Nephron progenitor cell (in vitro differentiated cells): ENCODE data around the gene WWOX.
A peak's percentile ranks its signal among the peaks of the same experiment; 100 is the strongest.

ENCODE experiments used
- DNase-seq: peaks from one replicate; pipeline ENCODE4 v3.0.0; 2021
- H3K27ac Mint-ChIP-seq: 2 replicates; pipeline ENCODE4 v1.8.0; 2021; ENCODE audit warnings: mild to moderate bottlenecking, moderate library complexity, mixed read lengths
- H3K27me3 Mint-ChIP-seq: 2 replicates; pipeline ENCODE4 v1.8.0; 2021; ENCODE audit warnings: mild to moderate bottlenecking, low read depth, mixed read lengths; ENCODE audit not compliant: poor library complexity
- H3K36me3 Mint-ChIP-seq: 2 replicates; pipeline ENCODE4 v1.8.0; 2021; ENCODE audit warnings: low read depth, mixed read lengths
- H3K4me1 Mint-ChIP-seq: 2 replicates; pipeline ENCODE4 v1.8.0; 2021; ENCODE audit warnings: mixed read lengths
- H3K4me3 Mint-ChIP-seq: 2 replicates; pipeline ENCODE4 v1.8.0; 2021; ENCODE audit warnings: mild to moderate bottlenecking, moderate library complexity, mixed read lengths
- H3K9me3 Mint-ChIP-seq: 2 replicates; pipeline ENCODE4 v1.8.0; 2021; ENCODE audit warnings: mild to moderate bottlenecking, moderate library complexity, mixed read lengths
- CTCF ChIP-seq: fragments of 200-600 bp; sonication (generic); IDR thresholded peaks from 2 replicates; pipeline ENCODE4 v1.5.0; 2021; ENCODE audit warnings: antibody characterized with exemption

The WWOX gene

GRCh38 chr16:78796221-78796866, 696.9 kb downstream of the WWOX start:
- H3K9me3 Mint-ChIP-seq: peaks cover 8% of the 10 kb centered on the region

GRCh38 chr16:78799429-78799828, 700.0 kb downstream of the WWOX start:
- DNase-seq: no peak
- peaks cover 70% of the 10 kb centered on the region for H3K4me1 Mint-ChIP-seq
- no peak overlapping the region for H3K4me3 Mint-ChIP-seq
- peaks cover 8% of the 10 kb centered on the region for H3K9me3 Mint-ChIP-seq
- peaks cover 3% of the 10 kb centered on the region for H3K27me3 Mint-ChIP-seq
- TF ChIP-seq CTCF: no peak
- peak overlapping the region; percentile 55 for H3K27ac Mint-ChIP-seq
- H3K36me3 Mint-ChIP-seq: no peaks in the 10 kb centered on the region

More at GRCh38 chr16:78796221-78796866, 696.9 kb downstream of the WWOX start:
- H3K36me3 Mint-ChIP-seq: no peaks in the 10 kb centered on the region
- no peaks in the 10 kb centered on the region for H3K27me3 Mint-ChIP-seq
- no peak for TF ChIP-seq CTCF
- no peak overlapping the region for H3K27ac Mint-ChIP-seq
- H3K4me3 Mint-ChIP-seq: no peak overlapping the region
- DNase-seq: peak; percentile 14
- peaks cover 46% of the 10 kb centered on the region for H3K4me1 Mint-ChIP-seq

- no peaks in the 10 kb centered on the region for H3K36me3 Mint-ChIP-seq
- H3K4me3 Mint-ChIP-seq: no peak overlapping the region
- no peak for DNase-seq
- H3K27ac Mint-ChIP-seq: peak overlapping the region; percentile 61
- peaks cover 4% of the 10 kb centered on the region for H3K9me3 Mint-ChIP-seq
- H3K27me3 Mint-ChIP-seq: peaks cover 3% of the 10 kb centered on the region
- H3K4me1 Mint-ChIP-seq: peaks cover 70% of the 10 kb centered on the region
- TF ChIP-seq CTCF: no peak
These were observed 701.1 kb downstream of the WWOX start for GRCh38 chr16:78800523-78800922.

- DNase-seq: no peak
- Mint-ChIP-seq H3K27ac (peak overlapping the region; percentile 91), H3K27me3 (peaks cover 3% of the 10 kb centered on the region), H3K36me3 (no peaks in the 10 kb centered on the region), H3K9me3 (no peaks in the 10 kb centered on the region), H3K4me3 (peak overlapping the region; percentile 4), H3K4me1 (peaks cover 52% of the 10 kb centered on the region)
- no peak for TF ChIP-seq CTCF
These were observed 704.7 kb downstream of the WWOX start for GRCh38 chr16:78804058-78804735.

GRCh38 chr16:78805556-78805955, 706.1 kb downstream of the WWOX start:
- H3K4me1 Mint-ChIP-seq: peaks cover 47% of the 10 kb centered on the region

More at GRCh38 chr16:78805556-78805955, 706.1 kb downstream of the WWOX start:
- DNase-seq: no peak
- Mint-ChIP-seq H3K9me3 (no peaks in the 10 kb centered on the region), H3K27me3 (peaks cover 3% of the 10 kb centered on the region), H3K4me3 (no peak overlapping the region), H3K27ac (no peak overlapping the region), H3K36me3 (no peaks in the 10 kb centered on the region)
- TF ChIP-seq CTCF: no peak
